NB4 (cell line): ENCODE data around the gene PLA2G2D.
A peak's percentile ranks its signal among the peaks of the same experiment; 100 is the strongest.

Experiments used
- DNase-seq: peaks from one replicate; pipeline ENCODE4 v3.0.0; 2010; ENCODE audit warnings: low read depth
- H3K4me3 ChIP-seq: one replicate; pipeline ENCODE4 v1.5.1; 2011; ENCODE audit warnings: mild to moderate bottlenecking, low read depth, low read length, moderate library complexity
- MYC ChIP-seq: IDR thresholded peaks from 2 replicates; pipeline ENCODE4 v1.6.1; 2011; ENCODE audit warnings: low read depth, low read length
- POLR2A ChIP-seq: IDR thresholded peaks from 2 replicates; pipeline ENCODE4 v1.6.1; 2011; ENCODE audit warnings: mild to moderate bottlenecking; ENCODE audit not compliant: insufficient read length; ENCODE audit errors: extremely low read depth
- TF ChIP-seq, protein P1 (sequence below): IDR thresholded peaks from 2 replicates; pipeline ENCODE4 v1.6.1; 2011; ENCODE audit warnings: low read depth, low read length
- TF ChIP-seq, protein P2 (sequence below): IDR thresholded peaks from one replicate; pipeline ENCODE4 v1.5.1; 2012; ENCODE audit warnings: low read depth, low read length

The PLA2G2D gene, protein sequence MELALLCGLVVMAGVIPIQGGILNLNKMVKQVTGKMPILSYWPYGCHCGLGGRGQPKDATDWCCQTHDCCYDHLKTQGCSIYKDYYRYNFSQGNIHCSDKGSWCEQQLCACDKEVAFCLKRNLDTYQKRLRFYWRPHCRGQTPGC

DNA sequence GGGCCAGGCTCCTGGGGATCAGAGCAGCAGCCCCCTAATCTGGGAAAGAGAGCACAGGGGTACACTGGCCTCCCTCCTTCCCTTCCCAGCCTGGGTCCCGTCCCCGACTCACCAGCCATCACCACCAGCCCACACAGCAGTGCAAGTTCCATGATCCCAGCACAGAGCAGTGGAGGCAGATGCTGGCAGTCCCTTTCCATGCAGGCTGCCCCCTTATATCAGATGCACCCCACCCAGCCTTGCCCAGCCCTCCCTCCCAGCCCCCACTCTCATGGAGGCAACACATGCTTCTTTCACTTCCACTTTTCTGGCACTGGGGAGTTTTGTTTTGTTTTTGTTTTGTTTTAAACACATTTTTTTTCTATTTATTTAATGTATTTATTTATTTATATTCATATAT, at the start of gene PLA2G2D:
Gene PLA2G2D (minus strand): TSS at position 190 of the 400 bp plus-strand sequence. CDS start 38 bp downstream, at position 152.
- DNase-seq = no peak
- no peak within 1 kb of the TSS for H3K4me3 ChIP-seq
- TF ChIP-seq, protein P1, sequence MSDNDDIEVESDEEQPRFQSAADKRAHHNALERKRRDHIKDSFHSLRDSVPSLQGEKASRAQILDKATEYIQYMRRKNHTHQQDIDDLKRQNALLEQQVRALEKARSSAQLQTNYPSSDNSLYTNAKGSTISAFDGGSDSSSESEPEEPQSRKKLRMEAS = no peak
- TF ChIP-seq MYC (no peak), POLR2A (no peak)
- TF ChIP-seq, protein P2, sequence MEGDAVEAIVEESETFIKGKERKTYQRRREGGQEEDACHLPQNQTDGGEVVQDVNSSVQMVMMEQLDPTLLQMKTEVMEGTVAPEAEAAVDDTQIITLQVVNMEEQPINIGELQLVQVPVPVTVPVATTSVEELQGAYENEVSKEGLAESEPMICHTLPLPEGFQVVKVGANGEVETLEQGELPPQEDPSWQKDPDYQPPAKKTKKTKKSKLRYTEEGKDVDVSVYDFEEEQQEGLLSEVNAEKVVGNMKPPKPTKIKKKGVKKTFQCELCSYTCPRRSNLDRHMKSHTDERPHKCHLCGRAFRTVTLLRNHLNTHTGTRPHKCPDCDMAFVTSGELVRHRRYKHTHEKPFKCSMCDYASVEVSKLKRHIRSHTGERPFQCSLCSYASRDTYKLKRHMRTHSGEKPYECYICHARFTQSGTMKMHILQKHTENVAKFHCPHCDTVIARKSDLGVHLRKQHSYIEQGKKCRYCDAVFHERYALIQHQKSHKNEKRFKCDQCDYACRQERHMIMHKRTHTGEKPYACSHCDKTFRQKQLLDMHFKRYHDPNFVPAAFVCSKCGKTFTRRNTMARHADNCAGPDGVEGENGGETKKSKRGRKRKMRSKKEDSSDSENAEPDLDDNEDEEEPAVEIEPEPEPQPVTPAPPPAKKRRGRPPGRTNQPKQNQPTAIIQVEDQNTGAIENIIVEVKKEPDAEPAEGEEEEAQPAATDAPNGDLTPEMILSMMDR = no peak

DNA sequence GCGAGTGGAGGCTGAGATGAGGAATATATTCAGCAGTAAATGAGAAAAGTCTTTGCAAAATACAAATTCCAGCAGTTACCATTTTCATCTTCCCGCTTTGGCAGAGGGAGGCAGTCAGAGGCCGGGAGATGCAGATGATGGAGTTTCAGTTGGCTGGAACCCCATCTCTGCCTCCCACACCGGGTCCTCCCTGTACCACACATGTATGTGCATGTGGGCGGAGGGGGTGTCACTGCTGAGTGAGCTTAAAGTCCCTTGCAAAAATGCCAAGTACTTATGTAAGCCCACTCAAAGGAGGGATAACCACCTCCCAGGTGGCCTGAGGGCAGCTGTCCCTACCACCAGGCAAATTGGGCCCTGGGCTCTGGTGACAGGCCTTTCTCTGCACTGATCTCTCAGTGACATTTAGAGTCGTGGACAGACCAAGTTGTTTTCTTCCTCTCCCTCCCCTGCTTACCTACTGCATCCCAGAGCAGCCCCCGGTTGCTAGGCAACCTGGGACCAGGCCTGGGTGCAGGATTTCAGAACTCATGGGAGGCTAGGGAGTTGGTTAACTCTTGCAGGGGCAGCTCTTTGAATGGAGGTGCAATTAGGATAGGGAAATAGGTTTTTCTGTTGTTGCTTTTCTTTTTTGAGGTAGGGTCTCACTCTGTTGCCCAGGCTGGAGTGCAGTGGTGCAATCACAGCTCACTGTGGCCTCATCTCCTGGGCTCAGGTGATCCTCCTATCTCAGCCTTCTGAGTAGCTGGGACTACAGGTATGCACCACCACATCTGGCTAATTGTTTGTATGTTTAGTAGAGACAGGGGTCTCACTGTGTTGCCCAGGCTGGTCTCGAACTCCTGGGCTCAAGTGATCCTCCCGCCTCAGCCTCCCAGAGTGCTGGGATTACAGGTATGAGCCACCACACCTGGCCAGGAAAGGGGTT, 49.5 kb upstream of the PLA2G2D start:
- no peak for DNase-seq
- no peak for TF ChIP-seq POLR2A
- TF ChIP-seq, protein P1 = no peak
- no peak for TF ChIP-seq MYC
- H3K4me3 ChIP-seq = no peak overlapping the region

DNA sequence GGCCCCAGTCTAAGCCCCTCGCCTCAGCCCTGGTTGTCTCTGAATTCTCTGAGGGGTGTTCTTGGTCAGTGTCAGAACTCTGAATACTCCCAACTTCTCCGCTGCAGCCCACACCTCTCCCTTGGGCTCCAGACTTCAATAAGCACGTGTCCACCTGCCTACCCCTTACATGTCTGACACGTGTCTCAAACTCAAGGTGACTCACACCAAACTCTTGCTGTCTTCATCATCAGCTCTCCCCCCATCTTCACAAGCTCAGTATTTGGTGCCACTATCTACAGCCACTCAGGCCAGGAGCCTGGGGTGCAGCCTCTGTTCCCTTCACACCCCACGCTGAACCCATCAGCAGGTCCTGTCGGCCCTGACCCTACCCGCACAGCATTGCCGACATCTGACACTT, 47.8 kb upstream of the PLA2G2D start:
- TF ChIP-seq, protein P2 = no peak
- TF ChIP-seq, protein P1 = no peak
- TF ChIP-seq POLR2A (no peak), MYC (no peak)
- DNase-seq = no peak
- H3K4me3 ChIP-seq = no peak overlapping the region

DNA sequence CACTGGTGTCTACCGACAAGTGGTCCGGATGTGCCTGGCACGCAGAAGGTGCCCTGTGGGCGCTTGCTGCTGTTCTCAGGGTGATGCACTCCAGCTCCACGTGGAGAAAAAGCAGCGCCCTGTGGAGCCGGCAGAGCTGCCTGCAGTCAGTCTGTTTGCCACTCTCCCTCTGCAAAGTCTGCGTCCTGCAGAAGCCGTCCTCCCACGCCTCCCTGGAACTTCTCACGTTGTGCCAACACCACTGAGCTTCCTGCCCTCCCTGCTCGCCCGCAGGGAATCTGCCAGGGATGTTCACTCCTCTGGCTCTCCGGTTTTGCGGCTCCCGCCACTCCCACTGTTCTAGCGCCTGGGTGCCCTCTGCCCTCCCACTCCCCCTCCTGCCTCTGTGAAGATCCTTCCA, 46.7 kb upstream of the PLA2G2D start:
- TF ChIP-seq MYC = peak; percentile 17; the same call in 1 of the 2 replicates
- TF ChIP-seq, protein P2 = no peak
- TF ChIP-seq, protein P1 = peak; percentile 41; the same call in 1 of the 2 replicates
- H3K4me3 ChIP-seq = peak overlapping the region; percentile 32
- peak; percentile 89 for DNase-seq

GRCh38 chr1:20165522-20165951, 46.2 kb upstream of the PLA2G2D start:
- H3K4me3 ChIP-seq = peak overlapping the region; percentile 32
- TF ChIP-seq MYC = peak; percentile 67
- no peak for TF ChIP-seq POLR2A
- TF ChIP-seq, protein P2 = peak; percentile 42
- TF ChIP-seq, protein P1 = peak; percentile 91
- peak; percentile 93 for DNase-seq

GRCh38 chr1:20164694-20165202, 45.4 kb upstream of the PLA2G2D start:
- no peak for DNase-seq
- TF ChIP-seq, protein P1 = no peak
- H3K4me3 ChIP-seq = no peak overlapping the region
